GM19043 (cell line): ENCODE data around the gene RASAL2.
A peak's percentile ranks its signal among the peaks of the same experiment; 100 is the strongest.
"Not testable (repeated sequence)": the region's sequence is repeated elsewhere in the genome, so short reads cannot be mapped to it uniquely, and the experiment has no call there.

ENCODE experiments used
- ATAC-seq: cut with Tn5 transposase; IDR thresholded peaks from one replicate; pipeline ENCODE4 v1.9.1; 2021; ENCODE audit warnings: low read depth; ENCODE audit not compliant: unreplicated experiment

Gene RASAL2

GRCh38 chr1:178066908-178067614 lies 26.8 kb upstream of the RASAL2 start:
- ATAC-seq = peak; percentile 97

GRCh38 chr1:178071811-178072210 lies 22.1 kb upstream of the RASAL2 start:
- ATAC-seq = no peak

GRCh38 chr1:178072326-178072725 lies 21.6 kb upstream of the RASAL2 start:
- ATAC-seq = no peak

GRCh38 chr1:178075333-178075732 lies 18.6 kb upstream of the RASAL2 start:
- no peak for ATAC-seq

- ATAC-seq = no peak
Measured at GRCh38 chr1:178076607-178077006, 17.3 kb upstream of the RASAL2 start.

- no peak for ATAC-seq
Measured at GRCh38 chr1:178077917-178078316, 16.0 kb upstream of the RASAL2 start.

GRCh38 chr1:178086294-178086693 lies 7.6 kb upstream of the RASAL2 start:
- no peak for ATAC-seq

GRCh38 chr1:178086766-178087165 lies 7.1 kb upstream of the RASAL2 start:
- no peak for ATAC-seq

GRCh38 chr1:178088651-178089050 lies 5.3 kb upstream of the RASAL2 start:
- ATAC-seq = no peak

GRCh38 chr1:178091454-178091853 lies 2.5 kb upstream of the RASAL2 start:
- not testable (repeated sequence) for ATAC-seq

GRCh38 chr1:178091986-178092745 lies 1.7 kb upstream of the RASAL2 start:
- no peak for ATAC-seq

GRCh38 chr1:178092878-178093493 lies 918 bp upstream of the RASAL2 start:
- peak; percentile 5 for ATAC-seq

- peak; percentile 77 for ATAC-seq
Measured at GRCh38 chr1:178093494-178093950, 382 bp upstream of the RASAL2 start.

- no peak for ATAC-seq
Measured at GRCh38 chr1:178094739-178095645, 1.1 kb downstream of the RASAL2 start.

- no peak for ATAC-seq
Measured at GRCh38 chr1:178096421-178096820, 2.5 kb downstream of the RASAL2 start.

GRCh38 chr1:178098262-178098661 lies 4.4 kb downstream of the RASAL2 start:
- ATAC-seq = no peak

GRCh38 chr1:178101266-178101630 lies 7.3 kb downstream of the RASAL2 start:
- ATAC-seq = no peak

- ATAC-seq = no peak
Measured at GRCh38 chr1:178101654-178102053, 7.8 kb downstream of the RASAL2 start.

- ATAC-seq = no peak
Measured at GRCh38 chr1:178102218-178102617, 8.3 kb downstream of the RASAL2 start.

- ATAC-seq = no peak
Measured at GRCh38 chr1:178107823-178108222, 13.9 kb downstream of the RASAL2 start.
